Measurements from ENCODE around the gene PRRT1B.

- TF ChIP-seq POLR2A (IDR thresholded peaks at IDR 0.05; ENCODE audit: low read length) = no peak
- no peak for TF ChIP-seq GATA1 (IDR thresholded peaks at IDR 0.05; ENCODE audit: low read depth, low read length)
These were observed 46.5 kb downstream of the PRRT1B start for GRCh38 chr9:131591845-131592208.

All from erythroblast (primary cell).